ENCODE data around the gene CHRNA4. TPM values are rescaled to one million over a fixed set of nuclear protein-coding genes. Genes with fewer than 3 reads are reported as not detected.

The CHRNA4 gene
- total RNA-seq, 1 donor from 2014 or later = 0.63 TPM

DNA sequence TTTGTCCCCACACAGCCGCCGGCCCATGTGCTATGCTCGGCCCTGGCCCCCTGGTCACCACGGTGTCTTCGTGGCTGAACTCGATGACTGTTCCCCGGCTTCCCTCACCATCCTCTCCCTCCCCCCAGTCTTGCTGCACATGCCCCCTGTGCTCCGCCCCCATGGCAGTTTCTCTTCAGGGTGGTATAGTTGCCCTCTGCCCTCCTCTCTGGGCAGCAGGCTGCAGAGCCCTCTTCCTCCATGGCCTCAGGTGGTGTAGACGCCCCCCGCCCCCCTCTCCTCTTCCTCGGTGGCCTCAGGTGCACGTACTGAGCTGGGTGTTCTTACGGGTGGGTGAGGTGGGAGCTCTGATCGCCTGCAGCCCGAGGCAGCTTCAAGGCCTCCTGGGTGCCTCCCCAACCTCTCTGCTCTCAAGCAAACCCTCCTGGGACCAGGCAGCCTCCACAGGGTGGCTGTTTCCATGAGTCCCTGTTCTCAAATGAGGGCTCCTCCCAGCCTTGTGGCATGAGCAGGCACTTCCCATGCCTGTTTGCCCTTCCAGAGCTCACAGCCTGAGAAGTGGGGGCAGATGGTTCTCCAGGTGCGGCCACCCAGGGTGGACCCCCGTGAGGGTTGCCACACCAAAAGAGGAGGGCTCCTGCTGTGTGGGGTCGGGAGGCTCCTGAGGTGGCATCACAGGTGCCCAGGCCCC, 43.4 kb downstream of the CHRNA4 start:
- Mint-ChIP-seq H3K9me3 (no peaks in the 10 kb centered on the region), H3K27ac (no peak overlapping the region), H3K4me1 (peaks cover 5% of the 10 kb centered on the region), H3K36me3 (no peaks in the 10 kb centered on the region), H3K4me3 (no peak overlapping the region), H3K27me3 (ENCODE audit: low read depth) (no peaks in the 10 kb centered on the region)
- TF ChIP-seq, protein P1, sequence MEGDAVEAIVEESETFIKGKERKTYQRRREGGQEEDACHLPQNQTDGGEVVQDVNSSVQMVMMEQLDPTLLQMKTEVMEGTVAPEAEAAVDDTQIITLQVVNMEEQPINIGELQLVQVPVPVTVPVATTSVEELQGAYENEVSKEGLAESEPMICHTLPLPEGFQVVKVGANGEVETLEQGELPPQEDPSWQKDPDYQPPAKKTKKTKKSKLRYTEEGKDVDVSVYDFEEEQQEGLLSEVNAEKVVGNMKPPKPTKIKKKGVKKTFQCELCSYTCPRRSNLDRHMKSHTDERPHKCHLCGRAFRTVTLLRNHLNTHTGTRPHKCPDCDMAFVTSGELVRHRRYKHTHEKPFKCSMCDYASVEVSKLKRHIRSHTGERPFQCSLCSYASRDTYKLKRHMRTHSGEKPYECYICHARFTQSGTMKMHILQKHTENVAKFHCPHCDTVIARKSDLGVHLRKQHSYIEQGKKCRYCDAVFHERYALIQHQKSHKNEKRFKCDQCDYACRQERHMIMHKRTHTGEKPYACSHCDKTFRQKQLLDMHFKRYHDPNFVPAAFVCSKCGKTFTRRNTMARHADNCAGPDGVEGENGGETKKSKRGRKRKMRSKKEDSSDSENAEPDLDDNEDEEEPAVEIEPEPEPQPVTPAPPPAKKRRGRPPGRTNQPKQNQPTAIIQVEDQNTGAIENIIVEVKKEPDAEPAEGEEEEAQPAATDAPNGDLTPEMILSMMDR (IDR thresholded peaks at IDR 0.05; ENCODE audit: unreplicated experiment) = no peak
- no peak for DNase-seq (ENCODE audit: low spot score in 2 of 2, unreplicated experiment in 2 of 2)

DNA sequence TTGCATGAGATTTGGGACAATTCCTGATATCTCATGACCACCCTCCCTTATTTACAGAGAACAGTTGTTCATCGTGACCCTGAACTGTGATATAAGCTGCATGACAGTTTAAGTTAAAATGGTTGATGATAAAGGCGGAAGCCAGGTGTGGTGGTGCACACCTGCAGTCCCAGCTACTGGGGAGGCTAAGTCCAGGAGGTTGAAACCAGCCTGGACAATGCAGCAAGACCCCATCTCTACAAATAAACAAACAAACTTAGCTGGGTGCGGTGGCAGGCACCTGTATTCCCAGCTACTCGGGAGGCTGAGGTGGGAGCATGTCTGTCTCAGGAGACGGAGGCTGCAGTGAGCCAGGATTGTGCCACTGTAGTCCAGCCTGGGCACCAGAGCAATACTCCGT, 44.1 kb downstream of the CHRNA4 start:
- H3K27ac Mint-ChIP-seq = no peak overlapping the region
- H3K36me3 Mint-ChIP-seq = no peaks in the 10 kb centered on the region
- no peaks in the 10 kb centered on the region for H3K9me3 Mint-ChIP-seq
- no peak for DNase-seq (ENCODE audit: low spot score in 2 of 2, unreplicated experiment in 2 of 2)
- H3K4me3 Mint-ChIP-seq = no peak overlapping the region
- no peaks in the 10 kb centered on the region for H3K27me3 Mint-ChIP-seq (ENCODE audit: low read depth)
- TF ChIP-seq, protein P1 (IDR thresholded peaks at IDR 0.05; ENCODE audit: unreplicated experiment) = no peak
- H3K4me1 Mint-ChIP-seq = peaks cover 5% of the 10 kb centered on the region

DNA sequence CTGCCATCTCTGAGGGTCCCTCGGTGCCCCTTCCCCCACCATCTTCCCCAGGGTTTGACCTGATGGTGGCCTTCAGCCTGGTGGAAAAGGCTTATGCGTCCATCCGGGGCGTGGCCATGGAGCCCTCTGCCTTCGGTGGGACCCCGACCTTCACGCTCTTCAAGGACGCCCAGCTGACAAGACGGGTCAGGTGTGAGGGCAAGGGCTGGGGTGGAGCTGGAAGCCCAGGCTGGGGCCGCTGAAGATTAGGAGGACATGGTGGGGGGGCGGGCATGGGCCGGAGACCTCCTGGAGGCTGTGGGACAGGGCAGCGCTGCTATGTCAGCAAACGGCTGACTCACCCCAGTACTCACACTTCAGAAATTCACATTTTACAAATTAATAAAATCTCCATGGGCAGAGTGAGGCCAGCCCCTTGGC, 44.6 kb downstream of the CHRNA4 start:
- DNase-seq (ENCODE audit: low spot score in 2 of 2, unreplicated experiment in 2 of 2) = no peak
- no peaks in the 10 kb centered on the region for H3K36me3 Mint-ChIP-seq
- no peak overlapping the region for H3K4me3 Mint-ChIP-seq
- peaks cover 5% of the 10 kb centered on the region for H3K4me1 Mint-ChIP-seq
- no peak overlapping the region for H3K27ac Mint-ChIP-seq
- TF ChIP-seq, protein P1 (IDR thresholded peaks at IDR 0.05; ENCODE audit: unreplicated experiment) = no peak
- no peaks in the 10 kb centered on the region for H3K9me3 Mint-ChIP-seq
- H3K27me3 Mint-ChIP-seq (ENCODE audit: low read depth) = no peaks in the 10 kb centered on the region

DNA sequence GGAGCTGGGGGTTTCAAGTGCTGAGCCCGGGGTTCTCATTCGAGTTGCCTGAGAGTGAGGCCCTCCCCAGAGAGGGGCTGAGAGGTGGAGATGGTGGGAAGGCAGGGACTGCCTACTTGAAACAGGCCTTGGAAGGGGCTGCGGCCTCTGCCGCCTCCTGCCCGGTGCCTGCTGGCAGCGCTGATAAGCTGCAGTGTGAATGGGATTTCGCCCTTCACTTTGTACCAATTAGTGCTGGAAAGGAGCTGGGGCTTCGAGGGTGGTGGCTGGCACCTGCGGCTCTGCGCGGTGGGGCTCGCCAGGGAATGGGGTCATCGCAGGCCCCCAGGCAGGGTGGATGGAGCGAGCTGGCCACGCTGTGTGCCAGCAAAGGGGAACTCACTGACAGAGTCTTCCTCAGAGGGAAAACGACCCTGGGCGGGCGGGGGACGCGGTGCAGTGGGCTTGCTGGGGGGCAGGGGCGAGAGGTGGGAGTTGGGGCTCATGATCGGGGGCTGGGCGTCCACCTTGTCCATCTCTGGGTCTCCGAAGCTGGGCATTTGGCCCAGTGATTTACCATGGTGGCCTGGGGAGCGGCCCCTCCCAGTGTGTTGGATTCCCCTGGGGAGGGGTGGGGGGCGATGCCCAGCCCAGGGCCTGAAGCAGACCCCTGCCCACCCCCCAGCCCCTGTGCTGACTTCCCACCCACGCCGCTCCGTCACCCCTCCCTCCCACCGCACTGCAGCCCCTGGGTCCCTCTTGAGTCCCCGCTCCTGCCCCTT, 45.2 kb downstream of the CHRNA4 start:
- H3K4me1 Mint-ChIP-seq = peaks cover under 1% of the 10 kb centered on the region
- no peak for DNase-seq (ENCODE audit: low spot score in 2 of 2, unreplicated experiment in 2 of 2)
- TF ChIP-seq, protein P1 (IDR thresholded peaks at IDR 0.05; ENCODE audit: unreplicated experiment) = no peak
- H3K4me3 Mint-ChIP-seq = no peak overlapping the region
- H3K27me3 Mint-ChIP-seq (ENCODE audit: low read depth) = no peaks in the 10 kb centered on the region
- H3K27ac Mint-ChIP-seq = no peak overlapping the region
- no peaks in the 10 kb centered on the region for H3K36me3 Mint-ChIP-seq
- no peaks in the 10 kb centered on the region for H3K9me3 Mint-ChIP-seq

DNA sequence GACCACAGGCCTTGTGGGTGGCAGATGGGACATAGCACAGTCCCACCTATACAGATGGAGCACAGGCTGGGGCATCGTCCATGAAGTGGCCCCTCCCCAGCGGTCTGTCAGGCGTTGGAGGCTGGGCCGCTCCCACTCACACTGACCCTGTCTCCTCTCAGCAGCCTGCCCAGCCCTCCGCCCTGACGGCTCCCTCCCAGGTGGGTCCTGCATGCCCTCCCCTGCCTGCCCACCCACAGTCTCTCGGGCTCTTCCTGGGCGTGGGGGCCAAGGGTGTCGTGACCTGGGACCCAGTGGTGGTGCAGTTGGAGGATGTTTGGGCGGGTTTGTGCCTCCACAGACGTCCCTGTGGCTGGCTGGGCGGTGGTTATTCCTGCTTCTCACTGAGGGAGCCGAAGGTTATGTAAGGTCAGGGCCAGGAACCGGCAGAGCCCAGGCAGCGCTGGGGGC, 45.9 kb downstream of the CHRNA4 start:
- H3K36me3 Mint-ChIP-seq = no peaks in the 10 kb centered on the region
- TF ChIP-seq, protein P1 (IDR thresholded peaks at IDR 0.05; ENCODE audit: unreplicated experiment) = no peak
- no peak for DNase-seq (ENCODE audit: low spot score in 2 of 2, unreplicated experiment in 2 of 2)
- H3K27ac Mint-ChIP-seq = no peak overlapping the region
- H3K27me3 Mint-ChIP-seq (ENCODE audit: low read depth) = no peaks in the 10 kb centered on the region
- H3K4me1 Mint-ChIP-seq = no peaks in the 10 kb centered on the region
- no peak overlapping the region for H3K4me3 Mint-ChIP-seq
- no peaks in the 10 kb centered on the region for H3K9me3 Mint-ChIP-seq

Data from mesothelial cell of epicardium (in vitro differentiated cells).